Suprapubic skin (tissue), 3 donors: ENCODE data around the gene AIG1.
"Not testable (repeated sequence)": the region's sequence is repeated elsewhere in the genome, so short reads cannot be mapped to it uniquely, and the experiment has no call there.

Source experiments
- POLR2A ChIP-seq, 2 donors: fragments of 450-650 bp; IDR thresholded peaks; one replicate each; pipeline ENCODE4 v1.6.1; 2017; ENCODE audit warnings: antibody characterized with exemption in 2 of 2, mild to moderate bottlenecking in 2 of 2, moderate library complexity in 2 of 2
- TF ChIP-seq, protein P1 (sequence below), 2 donors: fragments of 200-600 bp in 1 of 2; fragments of 450-650 bp in 1 of 2; sonication (generic) in 1 of 2; IDR thresholded peaks; one replicate each; pipeline ENCODE4 v1.5.1; 2016 to 2019; ENCODE audit warnings: antibody characterized with exemption in 2 of 2, mild to moderate bottlenecking in 1 of 2, moderate library complexity in 1 of 2

DNA sequence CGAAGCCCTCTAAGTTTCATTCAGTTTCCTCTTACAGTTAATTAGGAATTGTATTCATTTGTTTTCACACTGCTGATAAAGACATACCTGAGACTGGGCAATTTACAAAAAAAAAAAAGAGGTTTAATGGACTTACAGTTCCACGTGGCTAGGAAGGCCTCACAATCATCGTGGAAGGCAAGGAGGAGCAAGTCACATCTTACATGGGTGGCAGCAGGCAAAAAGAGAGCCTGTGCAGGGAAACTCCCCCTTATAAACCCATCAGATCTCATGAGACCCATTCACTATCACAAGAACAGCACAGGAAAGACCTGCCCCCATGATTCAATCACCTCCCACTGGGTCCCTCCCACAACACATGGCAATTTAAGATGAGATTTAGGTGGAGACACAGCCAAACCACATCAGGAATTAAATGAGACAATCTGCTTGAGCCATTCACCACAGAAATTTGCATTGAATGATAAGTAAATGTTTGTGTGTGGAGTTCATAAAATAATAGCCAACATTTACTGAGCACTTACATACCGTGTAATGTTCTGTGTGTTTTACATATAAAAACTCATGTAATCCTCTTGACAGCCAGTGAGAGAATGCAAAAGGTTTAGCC is 185.6 kb downstream of the AIG1 start:
- not testable (repeated sequence) for TF ChIP-seq POLR2A (IDR thresholded peaks at IDR 0.05)
- TF ChIP-seq, protein P1, sequence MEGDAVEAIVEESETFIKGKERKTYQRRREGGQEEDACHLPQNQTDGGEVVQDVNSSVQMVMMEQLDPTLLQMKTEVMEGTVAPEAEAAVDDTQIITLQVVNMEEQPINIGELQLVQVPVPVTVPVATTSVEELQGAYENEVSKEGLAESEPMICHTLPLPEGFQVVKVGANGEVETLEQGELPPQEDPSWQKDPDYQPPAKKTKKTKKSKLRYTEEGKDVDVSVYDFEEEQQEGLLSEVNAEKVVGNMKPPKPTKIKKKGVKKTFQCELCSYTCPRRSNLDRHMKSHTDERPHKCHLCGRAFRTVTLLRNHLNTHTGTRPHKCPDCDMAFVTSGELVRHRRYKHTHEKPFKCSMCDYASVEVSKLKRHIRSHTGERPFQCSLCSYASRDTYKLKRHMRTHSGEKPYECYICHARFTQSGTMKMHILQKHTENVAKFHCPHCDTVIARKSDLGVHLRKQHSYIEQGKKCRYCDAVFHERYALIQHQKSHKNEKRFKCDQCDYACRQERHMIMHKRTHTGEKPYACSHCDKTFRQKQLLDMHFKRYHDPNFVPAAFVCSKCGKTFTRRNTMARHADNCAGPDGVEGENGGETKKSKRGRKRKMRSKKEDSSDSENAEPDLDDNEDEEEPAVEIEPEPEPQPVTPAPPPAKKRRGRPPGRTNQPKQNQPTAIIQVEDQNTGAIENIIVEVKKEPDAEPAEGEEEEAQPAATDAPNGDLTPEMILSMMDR (IDR thresholded peaks at IDR 0.05): not testable (repeated sequence)
